PC-3 (cell line): ENCODE results near the gene PDE6A. TPM values are rescaled to one million over a fixed set of nuclear protein-coding genes. Genes with fewer than 3 reads are reported as not detected.

Experiments
- ATAC-seq: fragments of 200-7000 bp; cut with Tn5 transposase; 2 replicates; pipeline ENCODE4 v1.9.1; 2020; ENCODE audit warnings: mild to moderate bottlenecking, moderate library complexity
- BruUV-seq: library from RNA; stranded (reverse); fragments of 400-500 nt; replicated peaks from 2 replicates; lab custom pipeline; 2021; lab: Mats Ljungman, UMichigan
- CTCF ChIA-PET: fragments of 300-600 bp; sonication (Branson Sonifier 250); formaldehyde crosslinking; loops from one replicate; lab custom pipeline; 2022; ENCODE audit warnings: antibody characterized with exemption; lab: Charles Lee
- POLR2A ChIA-PET: fragments of 300-600 bp; sonication (Branson Sonifier 250); formaldehyde crosslinking; loops from one replicate; lab custom pipeline; 2022; ENCODE audit warnings: antibody characterized with exemption; ENCODE audit not compliant: unreplicated experiment; lab: Charles Lee
- DNase-seq: peaks from one replicate; pipeline ENCODE4 v3.0.0-alpha.2; 2015
- H2AFZ ChIP-seq: fragments of 300-600 bp; sonication (generic); 2 replicates; pipeline ENCODE4 v1.6.0; 2016; ENCODE audit warnings: antibody characterized with exemption, low read length
- H3F3A ChIP-seq: fragments of 300-600 bp; sonication (generic); one replicate; pipeline ENCODE4 v1.6.0; 2017; ENCODE audit warnings: antibody characterized with exemption, low read length, control low read depth, mild to moderate bottlenecking; ENCODE audit not compliant: unreplicated experiment
- H3K27ac ChIP-seq: fragments of 300-600 bp; sonication (generic); 2 replicates; pipeline ENCODE4 v1.5.1; 2016; ENCODE audit warnings: mild to moderate bottlenecking, low read length
- H3K27me3 ChIP-seq: fragments of 300-600 bp; sonication (generic); 2 replicates; pipeline ENCODE4 v1.6.1; 2016; ENCODE audit warnings: low read length, mixed read lengths
- H3K36me3 ChIP-seq: fragments of 300-600 bp; sonication (generic); 2 replicates; pipeline ENCODE4 v1.6.1; 2016; ENCODE audit warnings: low read depth, mixed run types, low read length, mixed read lengths
- H3K4me1 ChIP-seq: fragments of 300-600 bp; sonication (generic); 2 replicates; pipeline ENCODE4 v1.5.1; 2016; ENCODE audit warnings: low read length; ENCODE audit not compliant: insufficient read depth
- H3K4me2 ChIP-seq: fragments of 300-600 bp; sonication (generic); 2 replicates; pipeline ENCODE4 v1.6.0; 2016; ENCODE audit warnings: low read length
- H3K4me3 ChIP-seq: fragments of 300-600 bp; sonication (generic); 2 replicates; pipeline ENCODE4 v1.5.1; 2016; ENCODE audit warnings: mild to moderate bottlenecking, low read length, mixed read lengths
- H3K79me2 ChIP-seq: fragments of 300-600 bp; sonication (generic); 2 replicates; pipeline ENCODE4 v1.6.1; 2017; ENCODE audit warnings: low read length, mixed read lengths
- H3K9ac ChIP-seq: fragments of 300-600 bp; sonication (generic); 2 replicates; pipeline ENCODE4 v1.6.0; 2016; ENCODE audit warnings: mild to moderate bottlenecking, low read length
- H3K9me2 ChIP-seq: fragments of 300-600 bp; sonication (generic); replicated peaks from 2 replicates; pipeline ENCODE4 v1.6.1; 2016; ENCODE audit warnings: mixed run types, low read length, mixed read lengths
- H3K9me3 ChIP-seq: fragments of 300-600 bp; sonication (generic); 2 replicates; pipeline ENCODE4 v1.6.1; 2016; ENCODE audit warnings: low read length, mixed read lengths
- H4K20me1 ChIP-seq: fragments of 300-600 bp; sonication (generic); 2 replicates; pipeline ENCODE4 v1.6.1; 2016; ENCODE audit warnings: low read length, mixed read lengths
- CTCF ChIP-seq: fragments of 300-600 bp; sonication (generic); conservative IDR thresholded peaks from 2 replicates; pipeline ENCODE4 v1.5.1; 2017; ENCODE audit warnings: antibody characterized with exemption, low read depth, mild to moderate bottlenecking, low read length
- EZH2 ChIP-seq: fragments of 300-600 bp; sonication (generic); IDR thresholded peaks from one replicate; pipeline ENCODE4 v1.6.1; 2017; ENCODE audit warnings: antibody characterized with exemption, mild to moderate bottlenecking, low read length; ENCODE audit not compliant: unreplicated experiment
- EZH2phosphoT487 ChIP-seq: fragments of 300-600 bp; sonication (generic); IDR thresholded peaks from 2 replicates; pipeline ENCODE4 v1.6.1; 2018; ENCODE audit warnings: mild to moderate bottlenecking, antibody characterized with exemption, low read length, borderline replicate concordance
- intact Hi-C: fragments of 100-400 bp; cut with micrococcal nuclease; formaldehyde crosslinking; loops from 2 replicates; pipeline ENCODE4 v1.9.0; 2023
- total RNA-seq: library from RNA; depleted of rRNA; stranded (reverse); fragments of >200 nt; gene quantifications from 2 replicates; pipeline ENCODE4 v1.2.3, GENCODE V29; 2014

Gene PDE6A
- total RNA-seq, 1 experiment from 2014 or later: not detected

- ATAC-seq (no peak), DNase-seq (no peak)
- Histone ChIP-seq H3K9ac (no peak overlapping the region), H3K9me2 (no peaks in the 10 kb centered on the region), H4K20me1 (no peaks in the 10 kb centered on the region), H3K36me3 (no peaks in the 10 kb centered on the region), H3K4me2 (no peak overlapping the region), H3K9me3 (no peaks in the 10 kb centered on the region), H3K27ac (no peak overlapping the region), H3K27me3 (no peaks in the 10 kb centered on the region), H3K79me2 (no peaks in the 10 kb centered on the region), H3F3A (no peaks in the 10 kb centered on the region), H3K4me1 (no peaks in the 10 kb centered on the region), H3K4me3 (no peak overlapping the region), H2AFZ (no peak overlapping the region)
- ChIA-PET POLR2A (no interaction called here), CTCF (no interaction called here)
- TF ChIP-seq EZH2: no peak
- TF ChIP-seq CTCF: no peak
- no peak for TF ChIP-seq EZH2phosphoT487
- intact Hi-C loops: no loop called here
- BruUV-seq: no TSS peak
These were observed 75.2 kb downstream of the PDE6A start for GRCh38 chr5:149869411-149869821.

- TF ChIP-seq EZH2 (no peak), CTCF (no peak), EZH2phosphoT487 (no peak)
- no peaks in the 10 kb centered on the region for H3F3A ChIP-seq
- CTCF ChIA-PET: no interaction called here
- H3K4me2 ChIP-seq: no peak overlapping the region
- DNase-seq: no peak
- BruUV-seq: no TSS peak
- H3K27me3 ChIP-seq: no peaks in the 10 kb centered on the region
- H3K9me2 ChIP-seq: no peaks in the 10 kb centered on the region
- intact Hi-C loops: no loop called here
- H4K20me1 ChIP-seq: no peaks in the 10 kb centered on the region
- no peak overlapping the region for H3K4me3 ChIP-seq
- no peak overlapping the region for H3K9ac ChIP-seq
- H3K79me2 ChIP-seq: no peaks in the 10 kb centered on the region
- no peak for ATAC-seq
- H3K9me3 ChIP-seq: no peaks in the 10 kb centered on the region
- POLR2A ChIA-PET: no interaction called here
- no peaks in the 10 kb centered on the region for H3K36me3 ChIP-seq
- no peak overlapping the region for H2AFZ ChIP-seq
- no peak overlapping the region for H3K27ac ChIP-seq
- H3K4me1 ChIP-seq: peaks cover 2% of the 10 kb centered on the region; the same call in 1 of the 2 replicates
These were observed 78.8 kb downstream of the PDE6A start for GRCh38 chr5:149865746-149866145.

GRCh38 chr5:149863830-149864229 lies 80.8 kb downstream of the PDE6A start:
- DNase-seq (no peak), ATAC-seq (no peak)
- CTCF ChIA-PET: interaction anchor here (0.6 to 0.7 kb wide), 2 partner anchors 26 to 30 kb away, joined by 3 to 8 read pairs; no protein-coding TSS in a partner anchor
- intact Hi-C loops: no loop called here
- H3K36me3 ChIP-seq: no peaks in the 10 kb centered on the region
- no peak for TF ChIP-seq EZH2
- H3K4me3 ChIP-seq: no peak overlapping the region
- H2AFZ ChIP-seq: no peak overlapping the region
- POLR2A ChIA-PET: no interaction called here
- H3K79me2 ChIP-seq: no peaks in the 10 kb centered on the region
- no peak overlapping the region for H3K4me2 ChIP-seq
- H3K4me1 ChIP-seq: peaks cover 9% of the 10 kb centered on the region; the same call in 1 of the 2 replicates
- H3F3A ChIP-seq: no peaks in the 10 kb centered on the region
- no peaks in the 10 kb centered on the region for H3K9me2 ChIP-seq
- no peaks in the 10 kb centered on the region for H4K20me1 ChIP-seq
- H3K9ac ChIP-seq: no peak overlapping the region
- no peak overlapping the region for H3K27ac ChIP-seq
- no TSS peak for BruUV-seq
- no peaks in the 10 kb centered on the region for H3K27me3 ChIP-seq
- no peaks in the 10 kb centered on the region for H3K9me3 ChIP-seq
